SIG-M5 treated with dmso at 0.1 percent for 504 hours (cell line): ENCODE measurements around the gene PHLDB3.

Experiments
- DNase-seq: peaks from one replicate; lab custom pipeline; 2025; ENCODE audit not compliant: unreplicated experiment; lab: John Stamatoyannopoulos, UW

Gene PHLDB3

DNA sequence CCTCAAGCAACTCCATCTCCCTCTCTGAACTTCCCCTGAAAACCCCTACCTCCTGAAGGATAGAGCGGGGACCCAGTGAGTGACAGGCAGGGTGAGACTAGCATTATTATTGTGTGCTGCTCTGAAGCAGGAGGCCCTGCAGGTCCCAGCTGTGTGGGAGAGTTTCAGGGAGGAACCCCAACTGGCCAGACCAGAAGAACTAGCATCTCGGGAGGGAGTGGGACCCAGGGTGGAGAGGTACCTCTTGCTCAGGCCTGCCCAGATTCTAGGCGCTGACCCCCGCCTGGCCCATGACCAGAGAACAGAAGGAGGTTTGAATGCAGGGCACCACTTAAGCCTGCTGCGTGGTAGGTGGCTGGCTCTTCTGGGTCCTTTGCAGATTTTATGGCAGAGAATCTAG, 33.5 kb downstream of the PHLDB3 start:
- DNase-seq = no peak

DNA sequence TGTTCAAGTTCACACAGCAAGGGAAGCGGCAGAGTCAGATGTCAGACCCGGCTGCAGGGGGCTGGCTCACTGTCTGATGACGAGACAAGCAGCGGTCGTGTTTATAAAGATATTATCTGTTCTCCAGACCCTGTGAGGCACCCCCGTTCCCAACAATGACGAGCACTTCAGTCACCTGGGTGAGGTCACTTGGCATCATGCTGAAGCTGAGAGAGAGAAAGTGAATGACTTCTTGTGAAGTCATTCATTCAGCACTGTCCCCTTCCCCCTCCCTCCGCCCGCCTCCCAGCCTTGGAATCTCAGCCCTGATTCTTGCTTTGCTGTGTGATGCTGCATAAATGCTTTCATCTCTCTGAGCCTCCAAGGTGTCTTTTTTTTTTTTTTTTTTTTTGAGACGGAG, 34.3 kb downstream of the PHLDB3 start:
- no peak for DNase-seq

GRCh38 chr19:43469160-43469480, 35.4 kb downstream of the PHLDB3 start:
- no peak for DNase-seq

GRCh38 chr19:43468354-43469159, 36.0 kb downstream of the PHLDB3 start:
- no peak for DNase-seq

DNA sequence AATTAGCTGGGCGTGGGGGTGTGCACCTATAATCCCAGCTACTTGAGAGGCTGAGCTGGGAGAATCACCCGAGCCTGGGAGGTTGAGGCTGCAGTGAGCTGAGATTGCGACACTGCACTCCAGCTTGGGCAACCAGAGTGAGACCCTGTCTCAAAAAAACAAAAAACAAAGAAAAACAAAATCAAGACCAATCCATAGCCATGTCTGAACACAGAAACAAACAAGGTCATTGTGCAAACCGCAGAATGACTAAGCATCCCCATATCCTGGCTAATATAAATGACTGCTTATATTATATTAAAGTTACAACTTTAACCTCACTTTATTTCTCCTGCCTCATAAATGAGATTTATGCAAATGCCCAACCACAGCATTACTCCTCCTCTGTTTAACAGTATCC, 36.8 kb downstream of the PHLDB3 start:
- no peak for DNase-seq

DNA sequence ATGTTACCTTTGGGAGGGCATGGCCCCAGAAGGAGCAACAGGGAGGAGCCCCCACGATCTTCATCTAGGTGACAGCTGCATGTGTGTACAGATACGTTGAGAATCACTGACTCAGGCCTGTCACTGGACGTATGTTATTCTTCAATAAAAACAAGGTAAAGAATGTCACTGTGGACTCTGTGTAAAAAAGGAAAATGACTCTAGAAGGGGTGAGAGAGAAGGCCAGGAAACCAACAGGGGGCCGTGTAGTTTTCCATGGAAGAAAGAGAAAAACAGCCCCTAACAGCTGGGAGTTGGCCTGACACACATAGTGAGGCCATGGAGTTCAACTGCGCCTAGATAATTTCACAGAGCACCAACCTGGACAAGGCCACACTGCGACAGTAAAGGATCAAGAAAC, 37.3 kb downstream of the PHLDB3 start:
- no peak for DNase-seq

DNA sequence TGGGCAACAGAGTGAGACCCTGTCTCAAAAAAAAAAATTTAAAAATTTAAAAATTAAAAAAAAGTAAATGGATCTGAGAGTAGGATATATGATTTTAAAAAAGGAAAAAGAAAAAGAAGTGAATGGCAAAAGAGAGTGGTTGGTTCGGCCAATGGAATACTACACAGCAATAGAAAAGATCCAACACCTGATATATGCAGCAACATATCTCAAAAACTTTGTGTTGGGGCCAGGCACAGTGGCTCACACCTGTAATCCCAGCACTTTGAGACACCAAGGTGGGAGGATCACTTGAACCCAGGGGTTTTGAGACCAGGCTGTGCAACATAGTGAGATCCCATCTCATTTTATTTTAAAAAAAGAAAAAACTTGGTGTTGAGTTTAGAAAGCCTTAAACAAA, 37.8 kb downstream of the PHLDB3 start:
- DNase-seq = no peak

- peak; percentile 44 for DNase-seq
Observed at GRCh38 chr19:43465468-43466120, 39.0 kb downstream of the PHLDB3 start, which contains the start of gene LYPD3. Gene LYPD3, minus strand, starts transcription at chr19:43465608. Its CDS starts 37 bp downstream, at chr19:43465571.

- no peak for DNase-seq
Observed at GRCh38 chr19:43464134-43464775, 40.3 kb downstream of the PHLDB3 start.

DNA sequence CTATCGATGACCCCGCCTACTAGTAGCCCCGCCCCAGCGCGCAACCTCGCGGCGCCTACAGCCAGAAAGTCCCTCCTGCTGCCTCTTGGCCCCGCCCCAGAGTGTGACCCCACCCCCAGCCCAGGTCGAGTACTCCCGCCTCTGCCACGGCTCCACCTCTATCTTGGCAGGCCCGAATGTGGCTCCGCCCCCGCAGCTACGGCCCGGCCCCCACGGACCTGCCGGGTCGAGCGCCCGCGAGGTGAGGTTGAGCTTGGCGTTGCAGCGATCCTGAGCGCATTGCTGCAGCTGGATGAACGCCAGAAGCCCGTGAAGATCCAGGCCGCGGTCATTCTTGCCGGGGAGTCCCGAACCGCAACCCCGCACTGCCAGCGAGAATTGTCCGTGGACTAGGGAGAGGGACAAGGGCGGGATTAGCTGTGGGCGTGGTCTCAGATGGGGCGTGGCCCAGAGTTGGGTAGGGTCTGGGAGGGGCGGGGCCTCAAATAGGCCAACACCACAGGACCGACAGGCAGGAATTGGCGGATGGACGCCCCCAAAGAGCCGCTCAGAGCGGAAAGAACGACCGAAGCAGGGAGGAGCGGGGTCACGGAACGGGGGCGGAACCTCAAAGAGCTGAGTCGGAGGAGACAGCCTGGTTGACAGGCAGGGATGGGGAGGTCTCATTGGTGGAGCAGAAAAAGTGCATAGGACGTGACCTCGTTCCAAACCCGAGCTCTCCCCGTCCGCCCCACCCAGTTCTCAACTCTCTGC, 41.0 kb downstream of the PHLDB3 start:
- DNase-seq = peak; percentile 94

DNA sequence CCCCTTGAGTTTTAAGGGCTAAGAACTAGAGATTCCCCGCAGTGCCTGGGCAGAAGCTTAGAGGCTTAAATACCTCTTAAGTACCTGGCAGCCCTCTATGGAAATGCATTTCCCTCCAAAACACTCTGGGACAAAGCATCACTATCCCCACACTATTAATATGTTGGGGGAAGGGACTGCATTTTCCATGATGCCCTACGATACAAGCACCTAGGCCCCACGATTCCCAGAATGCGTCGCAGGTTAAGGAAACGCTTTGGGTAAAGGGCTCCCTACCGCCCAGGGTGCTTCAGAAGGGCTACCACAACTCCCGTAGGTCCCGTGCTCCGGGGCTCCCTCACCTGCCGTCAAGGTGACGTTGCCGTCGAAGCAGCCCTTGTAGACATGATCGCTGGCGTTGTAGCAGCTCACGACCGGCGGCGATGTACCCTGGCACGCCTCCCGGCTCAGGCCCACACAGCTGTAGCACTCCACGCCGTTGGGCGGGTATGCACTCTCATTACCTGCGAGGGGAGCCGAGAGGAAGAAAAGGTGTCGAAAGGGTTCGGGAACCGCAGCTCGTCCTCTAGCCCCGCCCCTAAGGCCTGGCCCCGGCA, 41.7 kb downstream of the PHLDB3 start:
- DNase-seq = no peak

GRCh38 chr19:43462383-43462782, 42.2 kb downstream of the PHLDB3 start:
- no peak for DNase-seq

- DNase-seq = no peak
Observed at GRCh38 chr19:43461303-43461702, 43.2 kb downstream of the PHLDB3 start.

GRCh38 chr19:43460362-43461016, 44.1 kb downstream of the PHLDB3 start:
- DNase-seq = no peak

DNA sequence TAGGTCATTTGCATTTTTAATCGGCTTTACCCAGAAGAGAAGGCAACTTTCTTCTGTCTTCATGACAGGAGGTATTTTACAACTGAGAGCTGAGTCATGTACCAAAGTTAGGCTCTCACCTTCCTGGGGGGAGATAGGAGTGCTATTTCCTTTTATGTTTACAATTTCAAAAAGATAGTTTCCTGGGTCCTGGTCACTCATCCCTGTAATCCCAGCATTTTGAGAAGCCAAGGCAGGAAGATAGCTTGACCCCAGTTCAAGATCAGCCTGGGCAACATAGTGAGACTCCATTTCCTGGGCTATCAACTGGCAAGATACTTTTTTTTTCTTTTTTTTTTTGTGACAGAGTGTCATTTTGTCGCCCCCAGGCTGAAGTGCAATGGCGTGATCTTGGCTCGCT, 46.7 kb downstream of the PHLDB3 start:
- no peak for DNase-seq

GRCh38 chr19:43455321-43456113, 49.0 kb downstream of the PHLDB3 start:
- peak; percentile 65 for DNase-seq

- no peak for DNase-seq
Observed at GRCh38 chr19:43454031-43454430, 50.5 kb downstream of the PHLDB3 start.

- no peak for DNase-seq
Observed at GRCh38 chr19:43452582-43452981, 52.0 kb downstream of the PHLDB3 start.

- no peak for DNase-seq
Observed at GRCh38 chr19:43450545-43450997, 54.0 kb downstream of the PHLDB3 start.

DNA sequence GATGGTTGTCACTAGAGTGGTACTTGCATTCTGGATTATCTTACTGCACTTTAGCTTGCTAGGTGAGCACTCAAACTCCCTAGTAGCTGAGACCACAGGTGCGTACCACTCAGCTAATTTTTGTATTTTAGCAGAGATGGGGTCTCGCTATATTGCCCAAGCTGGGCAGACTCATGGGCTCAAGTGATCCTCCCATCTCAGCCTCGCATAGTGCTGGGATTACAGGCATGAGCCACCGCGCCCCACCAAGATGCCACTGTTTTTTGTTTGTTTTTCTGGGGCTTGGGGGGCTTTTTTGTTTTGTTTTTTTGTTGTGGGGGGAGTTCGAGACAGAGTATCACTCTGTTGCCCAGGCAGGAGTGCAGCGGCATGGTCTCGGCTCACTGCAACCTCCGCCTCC, 56.9 kb downstream of the PHLDB3 start:
- no peak for DNase-seq
